HepG2 (cell line): ENCODE data around the gene FABP6.
"Not testable (repeated sequence)": the region's sequence is repeated elsewhere in the genome, so short reads cannot be mapped to it uniquely, and the experiment has no call there.

Experiments
- DMAP1 ChIP-seq: IDR thresholded peaks from 2 replicates; pipeline ENCODE4 v1.6.1; 2016
- EZH2 ChIP-seq: conservative IDR thresholded peaks from 2 replicates; pipeline ENCODE4 v1.6.1; 2012; ENCODE audit warnings: mild to moderate bottlenecking, low read depth, low read length, moderate library complexity
- FOSL1 ChIP-seq: sonication (generic); formaldehyde crosslinking; IDR thresholded peaks from 2 replicates; pipeline ENCODE4 v1.9.0; 2021; ENCODE audit warnings: missing genetic modification reagents, borderline replicate concordance
- GPN1 ChIP-seq: sonication (generic); formaldehyde crosslinking; IDR thresholded peaks from 2 replicates; pipeline ENCODE4 v1.5.1; 2020; ENCODE audit warnings: missing genetic modification reagents, borderline replicate concordance
- MAFK ChIP-seq, 2 experiments: IDR thresholded peaks in 1 of 2; conservative IDR thresholded peaks in 1 of 2; 2 replicates each; pipeline ENCODE4 v1.6.1; 2011; ENCODE audit warnings: improper control_type of control experiment in 2 of 2, low read length in 2 of 2
- POLR2AphosphoS5 ChIP-seq: IDR thresholded peaks from 2 replicates; pipeline ENCODE4 v1.6.1; 2012; ENCODE audit warnings: low read depth, low read length
- TOPORS ChIP-seq: sonication (generic); formaldehyde crosslinking; IDR thresholded peaks from 2 replicates; pipeline ENCODE4 v1.8.0; 2023; ENCODE audit warnings: mild to moderate bottlenecking, missing genetic modification reagents
- TF ChIP-seq, protein P1 (sequence below): sonication (generic); formaldehyde crosslinking; conservative IDR thresholded peaks from 2 replicates; pipeline ENCODE4 v1.8.0; 2022; ENCODE audit warnings: missing genetic modification reagents
- TF ChIP-seq, protein P2 (sequence below): sonication (generic); formaldehyde crosslinking; IDR thresholded peaks from 2 replicates; pipeline ENCODE4 v1.4.0; 2020; ENCODE audit warnings: low read depth, mild to moderate bottlenecking, missing genetic modification reagents
- TF ChIP-seq, protein P3 (sequence below): sonication (generic); formaldehyde crosslinking; IDR thresholded peaks from 2 replicates; pipeline ENCODE4 v1.8.1; 2023; ENCODE audit warnings: missing genetic modification reagents, mild to moderate bottlenecking, borderline replicate concordance

DNA sequence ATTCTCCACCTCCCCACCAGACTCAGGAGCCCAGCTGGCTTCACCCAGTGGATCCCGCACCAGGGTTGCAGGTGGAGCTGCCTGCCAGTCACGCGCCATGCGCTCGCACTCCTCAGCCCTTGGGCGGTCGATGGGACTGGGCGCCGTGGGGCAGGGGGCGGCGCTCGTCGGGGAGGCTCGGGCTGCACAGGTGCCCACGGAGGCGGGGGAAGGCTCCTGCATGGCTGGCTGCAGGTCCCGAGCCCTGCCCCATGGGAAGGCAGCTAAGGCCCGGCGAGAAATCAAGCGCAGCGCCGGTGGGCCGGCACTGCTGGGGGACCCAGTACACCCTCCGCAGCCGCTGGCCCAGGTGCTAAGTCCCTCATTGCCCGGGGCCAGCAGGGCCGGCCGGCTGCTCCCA lies 35.5 kb upstream of the FABP6 start:
- TF ChIP-seq DMAP1 (CRISPR knock-in tag); POLR2AphosphoS5; EZH2; FOSL1 (CRISPR knock-in tag); GPN1; TOPORS (CRISPR knock-in tag); MAFK (conservative IDR thresholded peaks at IDR 0.05 in 1 of 2, IDR thresholded peaks at IDR 0.05 in 1 of 2; ENCODE audit: low read length in 2 of 2): not testable (repeated sequence)
- TF ChIP-seq, protein P1, sequence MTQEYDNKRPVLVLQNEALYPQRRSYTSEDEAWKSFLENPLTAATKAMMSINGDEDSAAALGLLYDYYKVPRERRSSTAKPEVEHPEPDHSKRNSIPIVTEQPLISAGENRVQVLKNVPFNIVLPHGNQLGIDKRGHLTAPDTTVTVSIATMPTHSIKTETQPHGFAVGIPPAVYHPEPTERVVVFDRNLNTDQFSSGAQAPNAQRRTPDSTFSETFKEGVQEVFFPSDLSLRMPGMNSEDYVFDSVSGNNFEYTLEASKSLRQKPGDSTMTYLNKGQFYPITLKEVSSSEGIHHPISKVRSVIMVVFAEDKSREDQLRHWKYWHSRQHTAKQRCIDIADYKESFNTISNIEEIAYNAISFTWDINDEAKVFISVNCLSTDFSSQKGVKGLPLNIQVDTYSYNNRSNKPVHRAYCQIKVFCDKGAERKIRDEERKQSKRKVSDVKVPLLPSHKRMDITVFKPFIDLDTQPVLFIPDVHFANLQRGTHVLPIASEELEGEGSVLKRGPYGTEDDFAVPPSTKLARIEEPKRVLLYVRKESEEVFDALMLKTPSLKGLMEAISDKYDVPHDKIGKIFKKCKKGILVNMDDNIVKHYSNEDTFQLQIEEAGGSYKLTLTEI (CRISPR knock-in tag), result not testable (repeated sequence)
- TF ChIP-seq, protein P2, sequence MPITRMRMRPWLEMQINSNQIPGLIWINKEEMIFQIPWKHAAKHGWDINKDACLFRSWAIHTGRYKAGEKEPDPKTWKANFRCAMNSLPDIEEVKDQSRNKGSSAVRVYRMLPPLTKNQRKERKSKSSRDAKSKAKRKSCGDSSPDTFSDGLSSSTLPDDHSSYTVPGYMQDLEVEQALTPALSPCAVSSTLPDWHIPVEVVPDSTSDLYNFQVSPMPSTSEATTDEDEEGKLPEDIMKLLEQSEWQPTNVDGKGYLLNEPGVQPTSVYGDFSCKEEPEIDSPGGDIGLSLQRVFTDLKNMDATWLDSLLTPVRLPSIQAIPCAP (CRISPR knock-in tag), result not testable (repeated sequence)
- TF ChIP-seq, protein P3, sequence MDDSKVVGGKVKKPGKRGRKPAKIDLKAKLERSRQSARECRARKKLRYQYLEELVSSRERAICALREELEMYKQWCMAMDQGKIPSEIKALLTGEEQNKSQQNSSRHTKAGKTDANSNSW, result not testable (repeated sequence)
